Trophoblast cell (in vitro differentiated cells and primary cell): ENCODE results near the gene HOXC6.
A peak's percentile ranks its signal among the peaks of the same experiment; 100 is the strongest.

Experiments used
- DNase-seq, 2 donors: peaks; one replicate each; pipeline ENCODE4 v3.0.0-alpha.2; 2016
- H2AFZ ChIP-seq: 2 replicates; pipeline ENCODE4 v1.6.1; 2013; ENCODE audit warnings: low read length, moderate library complexity, mild to moderate bottlenecking; ENCODE audit not compliant: insufficient read depth, poor library complexity
- H2AK5ac ChIP-seq: 2 replicates; pipeline ENCODE4 v1.6.1; 2013; ENCODE audit warnings: mild to moderate bottlenecking, low read length
- H2BK120ac ChIP-seq: 2 replicates; pipeline ENCODE4 v1.6.1; 2013; ENCODE audit warnings: low read length, mild to moderate bottlenecking, moderate library complexity; ENCODE audit not compliant: insufficient read depth, poor library complexity
- H2BK12ac ChIP-seq: 2 replicates; pipeline ENCODE4 v1.6.1; 2013; ENCODE audit warnings: mild to moderate bottlenecking, low read length, moderate library complexity
- H2BK5ac ChIP-seq: 2 replicates; pipeline ENCODE4 v1.6.1; 2013; ENCODE audit warnings: low read length, low read depth, moderate library complexity, mild to moderate bottlenecking; ENCODE audit not compliant: poor library complexity
- H3K14ac ChIP-seq: 2 replicates; pipeline ENCODE4 v1.6.1; 2013; ENCODE audit warnings: mild to moderate bottlenecking, low read length
- H3K18ac ChIP-seq: 2 replicates; pipeline ENCODE4 v1.6.1; 2013; ENCODE audit warnings: mild to moderate bottlenecking, low read length
- H3K23ac ChIP-seq: 2 replicates; pipeline ENCODE4 v1.6.1; 2013; ENCODE audit warnings: low read length
- H3K27ac ChIP-seq: 2 replicates; pipeline ENCODE4 v1.5.1; 2013; ENCODE audit warnings: low read depth, mild to moderate bottlenecking, inconsistent platforms, low read length, moderate library complexity
- H3K27me3 ChIP-seq: 2 replicates; pipeline ENCODE4 v1.6.1; 2013; ENCODE audit warnings: inconsistent platforms, mild to moderate bottlenecking, low read length, moderate library complexity; ENCODE audit not compliant: insufficient read depth
- H3K36me3 ChIP-seq, 2 experiments: 1 replicate in 1 of 2; 2 replicates in 1 of 2; pipeline ENCODE4 v1.6.1; 2013; ENCODE audit warnings: low read length in 2 of 2, mild to moderate bottlenecking in 2 of 2, moderate library complexity in 1 of 2; ENCODE audit not compliant: insufficient read depth in 2 of 2, control insufficient read depth in 1 of 2
- H3K4ac ChIP-seq: 2 replicates; pipeline ENCODE4 v1.6.1; 2013; ENCODE audit warnings: low read depth, mild to moderate bottlenecking, low read length, moderate library complexity
- H3K4me1 ChIP-seq, 2 experiments: 1 replicate in 1 of 2; 2 replicates in 1 of 2; pipeline ENCODE4 v1.6.1; 2013; ENCODE audit warnings: low read length in 2 of 2, mild to moderate bottlenecking in 2 of 2, moderate library complexity in 1 of 2; ENCODE audit not compliant: insufficient read depth in 2 of 2, control insufficient read depth in 1 of 2
- H3K4me2 ChIP-seq: 2 replicates; pipeline ENCODE4 v1.6.1; 2013; ENCODE audit warnings: inconsistent platforms, mild to moderate bottlenecking, low read length, moderate library complexity
- H3K4me3 ChIP-seq: 2 replicates; pipeline ENCODE4 v1.5.1; 2013; ENCODE audit warnings: mild to moderate bottlenecking, low read depth, low read length, inconsistent platforms
- H3K79me1 ChIP-seq: one replicate; pipeline ENCODE4 v1.6.1; 2013; ENCODE audit warnings: low read length
- H3K79me2 ChIP-seq: 2 replicates; pipeline ENCODE4 v1.6.1; 2013; ENCODE audit warnings: low read length, mild to moderate bottlenecking; ENCODE audit not compliant: control insufficient read depth, insufficient read depth, poor library complexity
- H3K9ac ChIP-seq: 2 replicates; pipeline ENCODE4 v1.6.1; 2013; ENCODE audit warnings: mild to moderate bottlenecking, low read length
- H3K9me3 ChIP-seq: 2 replicates; pipeline ENCODE4 v1.6.1; 2013; ENCODE audit warnings: low read depth, mild to moderate bottlenecking, control low read depth, inconsistent platforms, low read length; ENCODE audit not compliant: insufficient read depth
- H4K12ac ChIP-seq: 2 replicates; pipeline ENCODE4 v1.6.1; 2013; ENCODE audit warnings: low read depth, mild to moderate bottlenecking, low read length, moderate library complexity
- H4K8ac ChIP-seq: 2 replicates; pipeline ENCODE4 v1.6.1; 2013; ENCODE audit warnings: low read depth, mild to moderate bottlenecking, low read length, moderate library complexity
- H4K91ac ChIP-seq: one replicate; pipeline ENCODE4 v1.6.1; 2013; ENCODE audit warnings: low read depth, mild to moderate bottlenecking, low read length, moderate library complexity
- WGBS: extraction: QIAGEN DNeasy Blood & Tissue Kit; methylation state at CpG from one replicate; pipeline ENCODE4 v1.1.7; 2013; ENCODE audit warnings: missing lambda C conversion rate; ENCODE audit not compliant: insufficient read length, insufficient coverage; ENCODE audit errors: extremely low coverage; 5-methylcytosine and 5-hydroxymethylcytosine counted together

Gene HOXC6

DNA sequence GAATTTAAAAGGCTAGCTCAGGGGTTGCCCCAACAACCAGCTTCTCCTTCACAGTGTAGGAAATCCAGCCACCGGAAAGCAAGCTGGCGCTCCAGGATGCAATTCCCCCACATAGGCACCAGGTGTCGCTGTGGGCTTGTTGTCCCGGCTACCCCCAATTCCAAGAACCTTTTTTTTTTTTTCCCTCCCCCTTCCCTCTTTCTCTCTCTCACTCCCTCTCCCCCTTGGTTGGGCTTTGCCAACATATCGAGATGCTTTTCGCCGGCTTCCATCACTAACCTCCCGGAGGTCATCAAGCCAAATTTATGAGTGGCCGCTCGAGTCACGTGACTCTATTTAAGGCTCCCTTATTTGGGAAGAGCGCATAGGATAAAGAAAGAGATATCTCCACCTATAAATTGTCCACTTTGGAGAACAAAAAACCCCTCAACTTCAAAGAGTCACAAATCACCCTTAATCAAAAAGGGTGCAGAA is 4.4 kb downstream of the HOXC6 start, which contains the start of gene HOXC5:
TSS of gene HOXC5 (plus strand) at position 424 of the 474 bp plus-strand sequence. CDS start 73 bp downstream, outside the sequence.
- H3K4me2 ChIP-seq: peak within 1 kb of the TSS; percentile 37
- H4K12ac ChIP-seq: no peak within 1 kb of the TSS
- H3K79me1 ChIP-seq: no peaks in the 10 kb centered on the region
- no peak within 1 kb of the TSS for H3K9ac ChIP-seq
- H3K23ac ChIP-seq: no peak within 1 kb of the TSS
- no peaks in the 10 kb centered on the region for H3K79me2 ChIP-seq
- H2AFZ ChIP-seq: no peak within 1 kb of the TSS
- H3K27me3 ChIP-seq: peaks cover 90% of the 10 kb centered on the region
- H2BK120ac ChIP-seq: no peak within 1 kb of the TSS
- no peak within 1 kb of the TSS for H3K4me3 ChIP-seq
- H4K8ac ChIP-seq: no peak within 1 kb of the TSS
- no peak within 1 kb of the TSS for H3K27ac ChIP-seq
- H3K14ac ChIP-seq: no peak within 1 kb of the TSS
- H3K36me3 ChIP-seq: no peaks in the 10 kb centered on the region
- WGBS: no CpG with 5 or more reads among the region's 12 CpGs
- DNase-seq: peak; percentile 60 to 80
- H2BK12ac ChIP-seq: no peak within 1 kb of the TSS
- no peak within 1 kb of the TSS for H4K91ac ChIP-seq
- no peak within 1 kb of the TSS for H3K18ac ChIP-seq
- H3K9me3 ChIP-seq: peaks cover 6% of the 10 kb centered on the region
- peaks cover 5 to 9% of the 10 kb centered on the region in 2 experiments for H3K4me1 ChIP-seq
- H2BK5ac ChIP-seq: no peak within 1 kb of the TSS
- H2AK5ac ChIP-seq: no peak within 1 kb of the TSS
- no peak within 1 kb of the TSS for H3K4ac ChIP-seq

DNA sequence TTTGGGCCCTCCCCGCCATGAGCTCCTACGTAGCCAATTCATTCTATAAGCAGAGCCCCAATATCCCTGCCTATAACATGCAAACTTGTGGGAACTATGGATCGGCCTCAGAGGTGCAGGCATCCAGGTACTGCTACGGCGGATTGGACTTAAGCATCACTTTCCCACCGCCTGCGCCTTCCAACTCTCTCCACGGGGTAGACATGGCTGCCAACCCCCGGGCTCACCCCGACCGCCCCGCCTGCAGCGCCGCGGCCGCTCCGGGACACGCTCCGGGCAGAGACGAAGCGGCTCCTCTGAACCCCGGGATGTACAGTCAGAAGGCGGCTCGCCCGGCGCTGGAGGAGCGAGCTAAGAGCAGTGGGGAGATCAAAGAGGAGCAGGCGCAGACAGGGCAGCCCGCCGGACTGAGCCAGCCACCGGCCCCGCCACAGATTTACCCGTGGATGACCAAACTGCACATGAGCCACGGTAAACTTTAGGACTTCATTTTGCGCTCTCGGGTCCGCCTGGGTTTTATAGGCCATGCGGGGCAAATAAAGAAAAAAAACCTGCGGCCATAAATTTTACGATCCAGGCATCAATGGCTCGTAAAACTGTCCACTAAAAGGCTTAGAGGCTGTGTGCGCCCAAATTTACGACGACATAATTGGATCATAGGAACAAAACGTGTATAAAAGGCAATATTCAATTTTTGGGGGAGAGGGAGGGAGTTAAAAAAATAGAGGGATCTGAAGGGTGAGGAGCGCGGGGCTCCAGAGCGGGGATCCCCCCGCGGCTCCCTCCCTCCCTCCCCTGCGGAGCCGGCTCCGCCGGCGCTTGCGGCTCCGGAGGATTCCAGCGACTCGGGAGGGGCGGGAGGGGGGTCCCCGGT is 5.1 kb downstream of the HOXC6 start:
- Histone ChIP-seq H3K23ac (no peak overlapping the region), H2BK12ac (no peak overlapping the region), H3K79me1 (no peaks in the 10 kb centered on the region)

DNA sequence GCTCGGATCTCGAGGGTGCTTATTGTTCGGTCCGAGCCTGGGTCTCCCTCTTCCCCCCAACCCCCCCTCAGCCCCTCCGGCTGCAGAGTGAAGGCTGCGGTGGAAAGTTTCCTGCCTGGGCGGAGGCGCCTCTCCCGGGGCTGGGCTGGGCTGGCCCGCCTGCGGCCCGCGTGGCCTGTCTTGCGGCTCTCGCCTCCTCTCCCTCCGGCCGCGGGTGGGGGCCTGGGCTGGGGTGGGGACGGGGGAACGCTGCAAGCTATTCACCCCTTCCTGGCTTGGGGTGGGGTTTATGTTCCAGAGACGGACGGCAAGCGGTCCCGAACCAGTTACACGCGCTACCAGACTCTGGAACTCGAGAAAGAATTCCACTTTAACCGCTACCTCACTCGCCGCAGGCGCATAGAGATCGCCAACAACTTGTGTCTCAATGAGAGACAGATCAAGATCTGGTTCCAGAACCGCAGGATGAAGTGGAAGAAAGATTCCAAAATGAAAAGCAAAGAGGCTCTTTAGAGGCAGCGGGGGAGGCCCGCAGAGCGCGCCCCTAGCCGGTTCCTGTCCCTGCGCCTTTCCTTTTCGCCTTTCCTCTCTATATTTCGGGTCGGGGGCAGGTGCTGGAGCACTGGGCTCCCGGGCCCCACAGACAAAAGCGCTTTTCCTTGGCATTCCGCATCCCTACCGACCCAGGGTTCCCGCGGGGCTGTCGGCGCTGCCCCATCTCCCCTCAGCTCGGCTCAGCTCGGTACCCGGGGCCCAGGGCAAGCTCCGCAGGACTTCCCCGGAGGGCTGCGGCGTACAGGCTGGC is 5.9 kb downstream of the HOXC6 start:
- no peaks in the 10 kb centered on the region for H3K79me2 ChIP-seq
- H3K27ac ChIP-seq: no peak overlapping the region
- H3K4me3 ChIP-seq: no peak overlapping the region
- peak in 1 of 2 donors; percentile 41 for DNase-seq
- H3K9me3 ChIP-seq: peaks cover 6% of the 10 kb centered on the region
- no peak overlapping the region for H2AK5ac ChIP-seq
- H2BK120ac ChIP-seq: no peak overlapping the region
- no peak overlapping the region for H3K18ac ChIP-seq
- no peaks in the 10 kb centered on the region for H3K79me1 ChIP-seq
- no CpG with 5 or more reads among the region's 57 CpGs for WGBS
- no peak overlapping the region for H4K8ac ChIP-seq
- H2AFZ ChIP-seq: no peak overlapping the region
- no peaks in the 10 kb centered on the region for H3K36me3 ChIP-seq
- H3K14ac ChIP-seq: no peak overlapping the region
- H4K12ac ChIP-seq: no peak overlapping the region
- no peak overlapping the region for H3K4ac ChIP-seq
- H2BK5ac ChIP-seq: no peak overlapping the region
- no peak overlapping the region for H3K23ac ChIP-seq
- H3K4me1 ChIP-seq: peaks cover 3 to 9% of the 10 kb centered on the region in 2 experiments
- no peak overlapping the region for H3K9ac ChIP-seq
- no peak overlapping the region for H3K4me2 ChIP-seq
- no peak overlapping the region for H4K91ac ChIP-seq
- no peak overlapping the region for H2BK12ac ChIP-seq
- peaks cover 92% of the 10 kb centered on the region for H3K27me3 ChIP-seq

More for the DNA sequence above, 5.1 kb downstream of the HOXC6 start:
- WGBS: no CpG with 5 or more reads among the region's 61 CpGs
- Histone ChIP-seq H3K9ac (no peak overlapping the region), H3K27ac (no peak overlapping the region), H2AFZ (no peak overlapping the region), H3K14ac (no peak overlapping the region), H3K4me1 (peaks cover 4 to 9% of the 10 kb centered on the region in 2 experiments), H4K12ac (no peak overlapping the region), H2AK5ac (no peak overlapping the region), H3K18ac (no peak overlapping the region), H3K4ac (no peak overlapping the region), H3K36me3 (no peaks in the 10 kb centered on the region), H3K4me3 (no peak overlapping the region), H2BK120ac (no peak overlapping the region), H3K79me2 (no peaks in the 10 kb centered on the region), H4K8ac (no peak overlapping the region), H3K9me3 (peaks cover 6% of the 10 kb centered on the region), H3K27me3 (peaks cover 92% of the 10 kb centered on the region), H4K91ac (no peak overlapping the region), H3K4me2 (peak overlapping the region; percentile 37), H2BK5ac (no peak overlapping the region)
- peak in 1 of 2 donors; percentile 28 for DNase-seq

DNA sequence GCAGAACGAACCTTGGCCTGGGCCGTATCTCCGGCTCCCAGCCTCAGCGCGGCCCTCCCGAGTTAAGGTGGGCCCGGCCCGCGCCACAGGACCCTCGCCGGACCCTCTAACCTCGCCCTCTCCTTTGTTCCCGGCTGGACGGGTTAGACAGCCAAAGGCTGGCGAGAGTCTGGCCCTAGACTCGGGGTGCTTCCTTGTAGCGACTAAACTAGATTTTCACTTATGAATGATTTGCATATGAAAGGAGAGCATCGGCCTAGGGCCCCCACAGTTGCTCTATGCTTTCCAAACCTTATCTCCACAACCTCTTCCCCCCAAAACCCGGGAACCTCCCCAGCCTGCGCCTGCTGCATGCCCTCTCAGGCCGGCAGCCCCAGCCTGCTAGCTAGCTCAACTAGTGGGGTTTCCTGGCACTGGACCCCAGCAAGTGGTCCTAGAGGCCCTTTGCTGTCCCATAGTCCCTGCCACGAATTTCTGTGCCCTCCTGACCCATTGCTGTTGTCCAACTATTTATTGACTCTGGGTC is 6.6 kb downstream of the HOXC6 start:
- H3K4me3 ChIP-seq: no peak overlapping the region
- H3K27ac ChIP-seq: no peak overlapping the region
- H3K27me3 ChIP-seq: peaks cover 93% of the 10 kb centered on the region
- no peak overlapping the region for H4K12ac ChIP-seq
- no peak overlapping the region for H2AFZ ChIP-seq
- no peak for DNase-seq
- no peak overlapping the region for H2BK120ac ChIP-seq
- H3K4me2 ChIP-seq: no peak overlapping the region
- no peak overlapping the region for H4K8ac ChIP-seq
- H3K14ac ChIP-seq: no peak overlapping the region
- H3K9me3 ChIP-seq: peaks cover 6% of the 10 kb centered on the region
- H2BK5ac ChIP-seq: no peak overlapping the region
- H3K4ac ChIP-seq: no peak overlapping the region
- no CpG with 5 or more reads among the region's 22 CpGs for WGBS
- no peaks in the 10 kb centered on the region for H3K79me1 ChIP-seq
- no peaks in the 10 kb centered on the region for H3K36me3 ChIP-seq
- H2BK12ac ChIP-seq: no peak overlapping the region
- H3K79me2 ChIP-seq: no peaks in the 10 kb centered on the region
- H3K9ac ChIP-seq: no peak overlapping the region
- H4K91ac ChIP-seq: no peak overlapping the region
- H3K23ac ChIP-seq: no peak overlapping the region
- no peak overlapping the region for H3K18ac ChIP-seq
- peaks cover 3 to 9% of the 10 kb centered on the region in 2 experiments for H3K4me1 ChIP-seq
- no peak overlapping the region for H2AK5ac ChIP-seq
